HG03039 (cell line): ENCODE data around the gene SIPA1.

Experiments used
- ATAC-seq: cut with Tn5 transposase; IDR thresholded peaks from one replicate; pipeline ENCODE4 v1.9.1; 2021; ENCODE audit warnings: mild to moderate bottlenecking, moderate library complexity; ENCODE audit not compliant: unreplicated experiment

Gene SIPA1

GRCh38 chr11:65607614-65608426 is 30.1 kb upstream of the SIPA1 start:
- ATAC-seq: no peak

- no peak for ATAC-seq
These were observed 28.7 kb upstream of the SIPA1 start for GRCh38 chr11:65609229-65609628.

- ATAC-seq: no peak
These were observed 28.2 kb upstream of the SIPA1 start for GRCh38 chr11:65609665-65610064.

GRCh38 chr11:65610404-65610803 is 27.5 kb upstream of the SIPA1 start:
- no peak for ATAC-seq

GRCh38 chr11:65611028-65611757 is 26.7 kb upstream of the SIPA1 start:
- no peak for ATAC-seq

GRCh38 chr11:65611758-65612603 is 25.9 kb upstream of the SIPA1 start:
- no peak for ATAC-seq

- no peak for ATAC-seq
These were observed 25.2 kb upstream of the SIPA1 start for GRCh38 chr11:65612691-65613090.

GRCh38 chr11:65613091-65613928 is 24.6 kb upstream of the SIPA1 start:
- no peak for ATAC-seq

GRCh38 chr11:65615229-65615949 is 22.5 kb upstream of the SIPA1 start, which contains the start of gene PCNX3:
TSS of gene PCNX3 (plus strand) at chr11:65615776. CDS start at chr11:65616312, 536 bp downstream.
- peak; percentile 71 for ATAC-seq

- ATAC-seq: peak; percentile 0
These were observed 21.8 kb upstream of the SIPA1 start for GRCh38 chr11:65615950-65616574.

GRCh38 chr11:65616575-65617001 is 21.3 kb upstream of the SIPA1 start:
- ATAC-seq: no peak

GRCh38 chr11:65617136-65617850 is 20.6 kb upstream of the SIPA1 start:
- ATAC-seq: no peak

- ATAC-seq: no peak
These were observed 19.7 kb upstream of the SIPA1 start for GRCh38 chr11:65617990-65618751.

- ATAC-seq: no peak
These were observed 19.1 kb upstream of the SIPA1 start for GRCh38 chr11:65618763-65619162.

GRCh38 chr11:65619281-65619928 is 18.5 kb upstream of the SIPA1 start:
- ATAC-seq: no peak

GRCh38 chr11:65620666-65621065 is 17.2 kb upstream of the SIPA1 start:
- ATAC-seq: no peak

- no peak for ATAC-seq
These were observed 16.4 kb upstream of the SIPA1 start for GRCh38 chr11:65621460-65621859.
